ENCODE data around the gene TBC1D1.

The TBC1D1 gene

DNA sequence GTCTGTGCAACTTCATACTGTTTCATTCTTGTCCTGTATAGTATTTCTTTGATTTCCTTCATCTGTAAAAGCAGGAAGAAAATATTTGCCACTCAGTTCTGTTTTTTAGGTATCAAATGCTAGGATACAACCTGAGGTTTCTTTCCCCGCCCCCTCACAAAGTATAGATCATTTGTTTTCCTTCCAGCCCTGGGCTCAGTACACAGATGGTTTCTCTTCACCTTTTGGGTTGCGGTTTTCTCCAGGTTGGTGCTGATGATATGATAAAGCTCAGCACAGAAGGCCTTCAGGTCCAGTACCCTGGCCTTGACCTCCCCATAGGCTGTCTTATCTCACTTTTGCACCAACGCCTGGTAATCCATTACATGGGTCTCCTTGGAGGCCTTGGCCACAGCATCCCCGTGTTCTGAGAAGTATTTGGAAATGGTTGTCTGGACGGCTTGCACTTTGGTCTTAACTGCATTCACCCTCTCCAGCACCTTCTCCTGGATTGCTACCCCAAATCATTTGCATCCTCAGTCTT lies 104.5 kb downstream of the TBC1D1 start:
- no peak for DNase-seq

DNA sequence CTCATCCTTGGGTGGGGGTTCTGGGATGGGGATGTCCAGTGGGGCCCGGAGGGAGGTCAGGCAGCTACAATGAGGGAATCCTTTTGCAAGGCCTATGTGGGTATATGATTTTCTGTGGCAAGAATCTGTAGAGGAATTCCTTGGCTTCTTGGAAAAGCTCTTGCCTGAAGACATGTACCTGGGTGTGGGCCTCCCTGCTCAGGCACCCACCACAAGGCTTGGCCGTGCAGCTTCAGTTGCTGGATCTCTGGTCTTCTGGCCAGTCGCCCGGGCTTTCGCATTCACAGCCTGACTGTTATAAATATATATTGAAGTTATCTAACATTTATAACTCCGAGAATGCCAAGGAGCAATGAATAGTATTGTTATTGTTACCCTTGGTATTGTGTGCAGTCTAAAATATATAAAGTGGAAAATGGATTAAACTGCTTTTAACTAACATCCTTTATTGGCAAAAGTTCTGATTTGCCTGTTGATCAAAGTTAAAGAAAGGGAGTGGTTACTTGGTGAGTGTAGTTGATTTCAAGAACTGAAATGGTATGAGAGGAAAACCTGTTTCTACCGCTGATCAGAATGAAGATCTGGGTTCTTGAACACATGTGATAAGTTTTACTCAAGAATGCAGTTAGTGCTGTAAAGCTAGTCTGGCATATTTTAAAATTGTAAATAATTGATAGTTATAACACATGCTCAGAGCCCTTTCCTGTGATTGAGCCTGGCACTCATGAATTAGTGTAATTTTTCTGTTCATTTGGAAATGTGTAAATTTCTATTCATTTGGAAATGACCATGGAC lies 105.3 kb downstream of the TBC1D1 start:
- no peak for DNase-seq

DNA sequence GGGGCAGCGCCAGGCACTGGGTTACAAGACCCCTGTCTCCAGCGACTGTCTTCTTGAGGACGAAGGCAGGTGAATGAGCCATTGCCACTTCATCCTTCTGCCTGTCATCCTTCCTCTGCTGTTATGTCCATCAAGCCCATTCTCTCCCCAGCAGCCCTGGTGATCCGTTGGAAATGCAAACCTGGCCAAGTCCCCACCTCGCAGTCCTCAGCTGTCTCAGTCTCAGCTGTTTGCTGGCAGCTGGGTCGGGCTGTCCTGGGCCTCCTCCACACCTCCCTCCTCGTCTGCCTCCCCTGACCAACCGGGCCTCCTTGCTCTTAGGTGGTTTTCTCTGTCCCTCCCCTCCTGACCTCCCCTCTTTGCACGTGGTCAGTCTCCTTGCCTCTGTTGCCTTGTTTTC lies 107.3 kb downstream of the TBC1D1 start:
- peak; percentile 86 for DNase-seq

DNA sequence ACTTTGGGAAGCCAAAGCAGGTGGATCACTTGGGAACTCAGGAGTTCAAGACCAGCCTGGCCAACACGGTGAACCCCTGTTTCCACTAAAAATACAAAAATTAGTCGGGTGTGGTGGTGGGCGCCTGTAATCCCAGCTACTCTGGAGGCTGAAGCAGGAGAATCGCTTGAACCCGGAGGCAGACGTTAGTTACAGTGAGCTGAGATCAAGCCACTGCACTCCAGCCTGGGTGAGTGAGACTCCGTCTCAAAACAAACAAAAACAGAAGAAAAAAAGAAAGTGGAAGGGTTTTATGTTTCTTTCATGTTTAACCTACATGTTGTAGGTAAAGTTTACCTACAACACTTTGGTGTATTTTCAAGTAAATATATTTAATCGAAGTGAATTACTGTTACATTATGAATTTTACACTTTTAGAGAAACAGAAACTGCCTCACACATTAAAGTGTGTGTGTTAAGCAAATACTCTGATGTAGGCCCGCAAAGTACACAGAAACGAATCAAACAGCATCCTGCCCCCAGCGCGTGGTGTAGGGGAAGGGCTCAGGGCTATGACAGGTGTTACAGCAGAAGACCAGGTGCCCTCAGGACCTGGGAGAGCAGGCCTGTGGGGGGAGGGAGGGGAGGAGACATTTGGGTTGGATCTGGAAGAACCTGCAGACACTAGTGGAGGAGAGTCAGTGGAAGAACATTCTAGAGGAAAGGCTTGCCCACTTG lies 108.3 kb downstream of the TBC1D1 start:
- DNase-seq = peak; percentile 99

DNA sequence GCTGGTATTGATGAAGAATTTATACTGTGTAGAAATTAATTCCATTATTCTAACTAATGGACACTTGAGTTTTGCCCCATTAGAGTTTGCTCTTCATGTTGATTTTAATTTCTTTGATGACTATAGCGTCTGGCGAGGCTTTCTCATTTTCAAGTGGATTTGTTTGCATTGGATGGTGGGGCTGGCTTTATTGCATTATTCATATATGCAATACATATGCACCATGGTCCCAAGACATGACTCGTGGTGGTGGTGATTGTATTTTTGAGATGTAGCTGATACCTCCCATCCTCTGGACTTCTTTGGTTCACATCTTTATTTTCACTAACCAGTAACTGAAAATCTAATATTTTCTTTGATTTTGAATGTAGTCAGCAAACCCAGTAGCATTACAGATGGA lies 109.1 kb downstream of the TBC1D1 start:
- DNase-seq = peak; percentile 49

DNA sequence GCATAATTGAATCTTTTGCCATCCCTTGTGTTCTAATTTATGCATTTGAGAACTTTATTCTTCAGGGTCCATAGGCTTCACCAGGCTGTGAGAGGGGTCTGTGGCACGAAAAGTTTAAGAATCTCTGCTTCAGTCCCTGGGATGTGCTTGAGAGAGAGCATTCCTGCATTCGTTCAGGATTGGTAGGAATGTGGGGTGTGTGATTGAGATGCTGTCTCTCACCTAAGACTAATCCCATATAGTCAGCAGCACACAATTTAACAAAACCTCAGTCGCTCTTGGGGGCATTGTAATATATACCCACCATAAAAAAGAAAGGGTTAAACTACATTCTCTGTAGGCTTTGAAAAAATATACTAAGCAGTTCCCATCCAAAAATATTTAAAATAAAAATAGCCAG lies 111.0 kb downstream of the TBC1D1 start:
- no peak for DNase-seq

DNA sequence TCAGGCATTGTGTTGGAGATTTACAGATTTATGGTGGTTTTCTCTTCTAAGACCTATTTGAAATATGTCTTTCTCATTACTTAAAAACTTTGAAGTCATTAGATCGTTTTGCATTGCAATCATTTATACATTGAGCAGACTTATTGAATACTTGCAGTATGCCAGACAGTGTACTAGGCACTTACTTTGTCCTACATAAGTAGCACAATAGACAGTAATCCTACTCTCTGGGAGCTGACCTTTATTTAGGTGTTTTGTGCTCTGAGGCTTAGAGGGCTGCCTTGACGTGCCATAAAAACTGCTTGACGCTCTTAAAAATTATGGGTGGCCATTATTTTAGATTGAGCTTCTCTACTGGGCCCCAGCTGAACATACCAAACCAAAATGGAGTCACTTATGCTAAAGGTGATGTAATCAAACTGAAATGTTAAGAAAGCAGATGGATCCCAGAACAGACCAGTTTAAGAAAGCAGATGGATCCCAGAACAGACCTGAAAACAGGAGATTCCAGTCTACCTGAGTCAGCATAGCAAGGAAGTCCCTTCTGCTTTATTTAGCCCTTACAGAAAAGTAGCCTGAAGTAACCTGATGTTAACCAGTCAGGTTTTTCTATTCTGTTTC lies 111.7 kb downstream of the TBC1D1 start:
- DNase-seq = peak; percentile 33

DNA sequence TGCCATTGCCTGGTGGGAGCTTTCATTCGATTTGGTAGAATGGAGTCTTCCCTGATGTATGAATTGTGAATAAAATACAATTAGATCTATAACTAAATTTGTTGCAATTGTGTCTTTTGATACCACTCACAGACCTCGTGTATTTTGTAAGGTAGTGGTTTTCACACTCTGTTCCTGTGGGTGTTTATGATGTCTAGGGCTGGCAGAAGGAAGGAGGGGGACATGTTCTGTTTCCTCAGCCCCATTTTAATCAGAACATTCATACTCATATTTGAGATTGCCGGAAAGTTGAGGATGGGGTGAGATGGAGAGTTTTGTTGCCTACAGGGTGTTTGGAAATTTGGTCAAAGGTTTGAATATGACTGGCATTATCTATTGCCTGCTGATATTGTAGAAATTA lies 112.2 kb downstream of the TBC1D1 start:
- no peak for DNase-seq

DNA sequence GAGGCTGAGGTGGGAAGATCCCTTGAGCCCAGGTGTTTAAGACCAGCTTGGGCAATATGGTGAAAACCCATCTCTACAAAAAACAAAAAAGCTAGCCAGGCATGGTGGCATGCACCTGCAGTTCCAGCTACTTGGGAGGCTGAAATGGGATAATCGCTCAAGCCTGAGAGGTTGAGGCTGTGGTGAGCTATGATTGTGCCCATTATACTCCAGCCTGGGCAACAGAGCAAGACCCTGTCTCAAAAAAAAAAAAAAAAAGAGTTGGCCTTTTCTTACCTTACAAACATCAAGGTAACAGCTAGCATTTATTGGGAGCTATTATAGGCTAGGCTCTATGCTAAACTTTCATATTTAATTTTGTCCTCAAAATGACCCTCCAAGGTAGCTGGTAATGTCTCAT lies 112.7 kb downstream of the TBC1D1 start:
- DNase-seq = no peak

DNA sequence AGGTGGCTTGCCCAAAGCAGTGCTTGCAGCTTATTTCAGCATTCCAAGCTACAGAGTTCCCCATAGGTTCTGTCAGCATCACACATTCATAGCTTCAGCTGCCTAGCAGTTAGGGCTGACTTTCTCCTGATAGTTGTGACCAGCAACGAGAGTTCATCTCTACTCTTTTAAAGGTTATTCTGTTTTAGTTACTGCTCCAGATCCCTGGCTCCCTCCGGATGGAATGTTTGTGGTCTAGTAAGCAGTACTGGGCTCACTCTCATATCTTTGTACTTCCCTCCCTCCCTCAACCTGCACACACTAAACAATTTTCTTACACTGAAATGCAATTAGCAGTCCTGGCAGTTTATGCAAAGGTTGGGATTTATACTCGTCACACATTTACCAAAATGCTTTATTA lies 113.2 kb downstream of the TBC1D1 start:
- no peak for DNase-seq

DNA sequence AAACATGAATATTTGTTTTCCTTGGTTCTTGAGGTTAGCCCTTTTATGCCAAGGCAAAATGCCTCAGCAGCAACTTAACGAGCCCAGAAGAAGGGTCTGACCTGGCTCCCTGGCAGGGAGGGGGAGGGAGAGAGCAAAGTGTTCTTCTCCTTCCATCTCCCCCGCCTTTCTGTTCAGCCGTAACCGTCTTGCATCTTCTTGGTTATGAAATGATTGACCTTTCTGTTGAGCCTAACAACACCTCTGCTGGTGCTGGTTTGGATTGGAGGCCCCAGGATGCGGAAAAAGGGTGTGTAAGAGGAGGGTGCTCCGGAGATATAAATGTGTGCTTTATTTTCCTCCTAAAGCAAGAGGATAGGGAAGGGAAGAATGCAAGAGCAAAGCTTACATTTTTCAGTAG lies 114.0 kb downstream of the TBC1D1 start:
- no peak for DNase-seq

DNA sequence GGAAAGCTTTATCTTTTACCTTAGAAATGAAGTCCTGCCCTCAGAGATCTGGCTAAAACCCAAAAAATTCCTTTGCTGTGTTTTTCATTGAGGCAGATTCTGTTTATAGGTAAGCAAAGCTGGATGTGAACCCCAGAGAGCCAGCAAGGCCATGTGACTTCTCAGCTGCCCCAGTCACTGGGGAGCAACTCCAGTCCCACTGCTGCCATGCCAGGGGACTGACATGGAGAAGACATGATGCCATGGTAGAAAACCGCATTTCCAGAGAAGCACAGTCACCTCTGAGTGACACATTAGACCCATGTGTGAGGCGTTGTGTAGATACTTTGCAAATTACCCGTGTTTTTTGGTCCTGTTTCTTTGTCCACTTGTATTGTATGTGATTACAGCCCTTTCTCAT lies 114.8 kb downstream of the TBC1D1 start:
- DNase-seq = no peak

DNA sequence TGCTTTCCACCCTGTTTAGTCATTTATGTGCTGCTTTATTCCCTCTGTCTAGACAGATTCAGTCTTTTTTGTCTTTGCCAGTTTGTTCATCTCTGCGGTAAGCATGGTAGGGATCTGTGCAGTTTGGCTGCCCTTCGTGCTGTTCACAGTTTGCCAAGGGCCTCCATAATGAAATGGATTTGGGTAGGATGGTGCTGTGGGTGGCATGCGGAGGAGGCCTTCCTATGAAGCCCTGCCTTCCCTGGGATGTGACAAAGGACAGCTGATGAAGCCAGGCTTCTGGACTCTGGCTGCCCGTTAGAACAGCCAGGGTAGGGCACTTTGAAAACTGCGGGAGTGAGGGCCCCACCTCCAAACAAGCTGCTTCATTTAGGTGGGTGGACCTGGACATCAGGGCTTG lies 116.8 kb downstream of the TBC1D1 start:
- DNase-seq = no peak

DNA sequence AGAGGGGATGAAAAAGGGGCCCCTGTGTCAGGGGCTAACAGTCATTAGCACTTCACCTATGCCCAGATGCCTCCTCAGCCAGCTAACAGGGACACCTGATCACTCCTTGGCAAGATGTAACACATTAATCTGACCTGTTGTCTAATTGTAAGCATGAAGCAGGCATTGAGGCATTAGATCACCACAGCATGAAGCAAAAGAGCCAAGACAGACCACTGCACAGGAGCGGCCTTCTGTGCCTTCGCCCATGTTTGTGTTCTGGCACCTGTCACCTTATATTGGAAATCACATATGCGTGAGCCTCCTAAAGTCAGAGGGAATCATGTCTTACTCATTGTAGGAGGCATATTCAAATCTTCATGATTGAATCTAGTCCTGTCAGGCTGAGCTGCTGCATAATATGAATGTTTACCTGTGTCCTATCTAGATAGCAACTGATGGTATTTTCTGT lies 117.7 kb downstream of the TBC1D1 start:
- DNase-seq = peak; percentile 24

DNA sequence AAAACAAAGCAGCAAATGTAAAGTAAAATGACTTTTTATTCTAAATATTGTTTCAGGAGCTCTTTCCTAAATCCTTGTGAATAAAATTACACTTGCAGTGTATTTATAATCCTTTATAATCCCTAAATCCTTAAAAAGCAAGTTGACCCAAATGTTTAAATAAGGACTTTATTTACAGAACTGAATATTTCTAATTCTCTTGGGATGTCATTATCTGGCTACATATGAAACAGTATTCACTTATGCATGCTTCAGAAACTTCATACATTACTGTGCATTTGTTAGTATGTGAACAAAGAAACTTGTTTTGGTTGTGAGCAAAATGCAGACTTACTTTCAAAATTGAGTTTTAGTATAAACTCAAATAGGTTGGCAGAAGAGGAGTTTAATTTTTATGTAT lies 118.5 kb downstream of the TBC1D1 start:
- DNase-seq = no peak

DNA sequence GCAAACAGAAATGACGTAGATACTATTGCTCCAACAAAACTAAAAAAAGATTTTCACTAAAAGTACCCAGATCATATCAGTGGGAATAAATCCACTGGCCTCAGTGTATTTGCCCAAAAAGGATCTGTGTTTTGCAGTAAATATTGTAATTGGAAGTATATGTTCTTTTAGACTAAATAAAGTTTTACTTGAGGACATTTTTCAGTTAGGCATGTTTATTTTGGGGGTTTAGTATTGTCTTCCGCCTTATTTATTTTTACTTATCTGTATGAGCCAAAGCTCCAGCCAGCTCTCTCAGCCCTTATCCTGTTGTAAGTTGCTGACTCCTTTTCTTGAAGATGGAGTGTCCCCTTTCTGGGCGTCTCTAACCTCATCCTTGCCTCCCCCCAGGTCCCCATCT lies 119.1 kb downstream of the TBC1D1 start:
- DNase-seq = no peak

DNA sequence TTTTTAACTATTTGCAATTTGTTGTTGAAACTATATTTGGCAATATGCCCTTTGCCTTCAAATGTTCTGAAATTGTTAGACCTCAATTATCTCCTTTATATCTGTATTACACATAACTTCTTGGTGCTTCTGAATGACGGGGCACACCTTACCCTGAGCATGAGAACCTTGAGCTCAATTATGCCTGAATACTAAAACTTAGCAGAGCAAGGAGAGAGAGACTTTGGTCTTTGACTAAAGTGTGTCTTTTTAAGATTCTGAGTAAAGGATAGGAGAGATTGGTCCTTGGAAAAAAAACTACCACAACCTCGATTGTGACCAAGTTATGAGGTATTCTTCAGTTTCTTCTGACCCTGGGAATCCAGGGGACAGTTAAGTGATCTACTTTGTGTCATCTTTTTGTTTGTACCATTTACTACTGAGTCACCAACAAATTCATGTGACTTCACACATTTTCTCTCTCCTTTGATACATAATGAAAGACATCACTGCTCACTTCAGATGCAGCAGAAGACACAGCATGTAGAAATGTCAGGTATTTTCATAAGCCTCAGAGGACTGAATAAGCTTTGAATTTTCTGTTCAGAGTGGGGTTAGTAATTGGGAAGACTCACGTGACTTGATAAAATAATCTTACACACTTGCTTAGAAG lies 120.8 kb downstream of the TBC1D1 start:
- no peak for DNase-seq

DNA sequence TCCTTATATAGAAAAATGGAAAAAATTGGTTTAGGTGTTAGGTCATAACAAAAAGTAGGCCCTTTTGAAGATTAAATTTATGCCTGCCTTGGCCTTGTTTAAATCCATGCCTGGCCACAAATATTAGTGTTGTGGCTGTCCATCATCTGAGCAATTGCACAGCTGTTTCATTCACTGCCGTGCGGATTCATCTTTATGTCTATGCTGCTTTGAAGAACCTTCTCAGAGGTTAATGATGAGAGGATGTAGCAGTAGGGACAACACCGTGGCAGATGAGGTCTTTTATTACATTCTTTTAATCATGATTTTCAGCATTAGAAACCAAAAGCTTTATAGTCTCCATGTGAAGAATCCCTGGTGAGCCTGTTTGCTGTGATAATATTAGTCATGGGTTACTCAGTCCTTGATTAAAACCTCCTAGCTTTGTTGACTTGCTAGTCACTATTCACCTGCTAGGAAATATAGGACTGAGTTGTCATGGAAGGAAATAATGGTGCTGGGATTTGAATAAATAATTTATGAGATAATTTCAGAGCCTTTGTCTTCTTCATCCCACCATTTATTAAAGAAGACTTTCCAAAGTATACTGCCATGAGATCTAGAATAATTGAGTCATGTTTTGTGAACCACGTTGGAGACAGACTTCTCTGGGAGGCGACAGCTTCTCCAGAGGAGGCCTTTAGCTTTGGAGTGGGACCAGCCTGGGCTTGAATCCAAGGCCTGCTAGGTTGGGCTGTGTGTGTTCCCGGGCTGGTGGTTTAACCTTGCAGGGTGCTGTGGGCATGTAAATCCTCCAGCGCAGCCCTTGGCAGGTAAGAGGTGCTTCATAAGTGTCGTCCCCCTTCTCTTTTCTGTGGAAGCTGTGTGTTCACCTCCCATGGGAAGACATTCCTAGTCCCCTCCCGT lies 122.8 kb downstream of the TBC1D1 start:
- peak; percentile 73 for DNase-seq

DNA sequence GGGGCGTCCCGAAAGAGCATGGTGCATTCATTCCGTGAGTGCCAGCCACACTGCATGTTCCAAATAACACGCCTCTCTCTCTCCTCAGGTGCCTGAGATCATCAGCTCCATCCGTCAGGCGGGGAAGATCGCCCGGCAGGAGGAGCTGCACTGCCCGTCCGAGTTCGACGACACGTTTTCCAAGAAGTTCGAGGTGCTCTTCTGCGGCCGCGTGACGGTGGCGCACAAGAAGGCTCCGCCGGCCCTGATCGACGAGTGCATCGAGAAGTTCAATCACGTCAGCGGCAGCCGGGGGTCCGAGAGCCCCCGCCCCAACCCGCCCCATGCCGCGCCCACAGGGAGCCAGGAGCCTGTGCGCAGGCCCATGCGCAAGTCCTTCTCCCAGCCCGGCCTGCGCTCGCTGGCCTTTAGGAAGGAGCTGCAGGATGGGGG lies 123.6 kb downstream of the TBC1D1 start:
- DNase-seq = no peak

DNA sequence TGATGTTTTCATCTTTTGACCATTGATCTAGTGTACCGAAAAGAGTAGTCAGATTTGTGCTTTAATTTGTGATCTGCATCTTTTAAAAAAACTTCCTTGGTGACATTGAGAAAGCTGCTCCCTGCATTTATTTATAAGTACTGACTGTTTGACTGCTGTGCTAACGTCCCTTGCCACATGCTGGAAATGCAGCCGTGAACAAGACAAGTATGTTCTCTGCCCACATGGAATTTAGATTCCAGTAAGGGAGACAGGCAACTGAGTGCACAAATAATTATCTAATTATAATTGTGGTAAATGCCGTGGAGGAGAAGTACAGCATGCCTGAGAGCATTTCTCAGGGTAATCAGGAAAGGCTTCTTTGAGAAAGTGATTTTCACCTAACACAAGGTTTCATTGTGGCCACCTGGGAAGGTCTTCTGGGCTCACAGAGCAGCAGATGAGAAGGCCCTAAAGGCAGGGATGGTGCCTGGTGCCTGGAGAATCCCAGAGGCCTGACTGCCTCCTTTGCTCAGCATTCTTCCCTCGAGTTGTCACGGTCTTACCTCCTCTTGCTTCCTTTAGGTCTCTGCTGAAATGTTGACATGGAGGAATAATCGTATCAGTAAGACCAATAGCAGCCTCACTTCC lies 125.1 kb downstream of the TBC1D1 start:
- DNase-seq = no peak

DNA sequence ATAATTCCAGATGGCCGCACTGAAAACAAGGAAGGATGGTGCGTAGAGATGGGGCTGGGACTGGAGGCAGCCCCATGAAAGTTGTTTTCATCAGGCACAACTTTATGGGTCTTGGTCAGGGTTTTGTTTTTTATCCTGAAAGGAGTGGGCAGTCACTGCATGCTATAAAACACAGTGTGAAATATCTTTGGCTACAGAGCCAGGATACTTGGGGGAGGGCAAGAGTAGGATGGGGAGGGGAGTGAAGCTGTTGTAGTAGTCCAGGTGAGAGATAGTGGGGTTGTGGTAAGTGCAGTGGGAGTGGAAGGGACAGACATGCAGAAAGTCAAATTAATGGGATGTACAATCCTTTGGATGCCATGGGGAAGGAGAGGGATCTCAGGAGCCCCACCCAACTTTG lies 125.8 kb downstream of the TBC1D1 start:
- DNase-seq = no peak

DNA sequence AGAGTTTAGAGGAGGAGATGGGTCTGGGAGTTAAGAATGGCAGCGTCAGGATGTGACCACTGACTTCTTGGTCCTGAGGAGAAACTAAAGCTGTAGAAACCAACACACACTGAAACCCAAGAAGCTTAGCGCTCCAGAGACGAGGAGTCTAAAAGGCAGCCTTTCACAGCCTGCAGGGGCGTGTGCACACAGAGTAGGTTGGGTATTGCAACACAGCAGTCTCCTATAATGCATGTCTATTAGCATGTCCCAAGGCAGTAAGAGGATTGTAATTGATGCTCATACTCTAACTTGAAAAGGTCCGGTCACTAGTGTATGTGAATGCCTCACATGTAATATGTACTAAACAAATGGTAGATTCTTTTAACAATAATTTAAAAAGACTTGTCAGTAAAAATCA lies 126.7 kb downstream of the TBC1D1 start:
- no peak for DNase-seq
